Hepatocyte (in vitro differentiated cells): ENCODE measurements around the gene RNF217.

Experiments used
- CTCF ChIP-seq: fragments of 200-600 bp; sonication (generic); IDR thresholded peaks from 2 replicates; pipeline ENCODE4 v1.5.1; 2016; ENCODE audit warnings: antibody characterized with exemption, mild to moderate bottlenecking; ENCODE audit not compliant: poor library complexity
- EZH2 ChIP-seq: fragments of 200-600 bp; sonication (generic); IDR thresholded peaks from 2 replicates; pipeline ENCODE4 v1.6.1; 2016; ENCODE audit warnings: antibody characterized with exemption, mild to moderate bottlenecking, borderline replicate concordance
- EZH2phosphoT487 ChIP-seq: fragments of 200-600 bp; sonication (generic); IDR thresholded peaks from one replicate; pipeline ENCODE4 v1.6.1; 2018; ENCODE audit warnings: antibody characterized with exemption, mild to moderate bottlenecking, low read depth, moderate library complexity; ENCODE audit not compliant: unreplicated experiment, severe bottlenecking

- TF ChIP-seq CTCF = no peak
- no peak for TF ChIP-seq EZH2phosphoT487
- no peak for TF ChIP-seq EZH2
Measured at GRCh38 chr6:124987291-124987690, 25.1 kb downstream of the RNF217 start.
